Neural progenitor cell (in vitro differentiated cells): ENCODE results near the gene JRKL. TPM values are rescaled to one million over a fixed set of nuclear protein-coding genes. Genes with fewer than 3 reads are reported as not detected.
A peak's percentile ranks its signal among the peaks of the same experiment; 100 is the strongest.

Source experiments
- DNase-seq: peaks from one replicate; pipeline ENCODE4 v3.0.0-alpha.2; 2016; ENCODE audit warnings: low spot score
- H2AFZ ChIP-seq: fragments of 200-600 bp; sonication (generic); replicated peaks from 2 replicates; pipeline ENCODE4 v1.6.1; 2016; ENCODE audit warnings: antibody characterized with exemption
- H3F3A ChIP-seq: fragments of 200-600 bp; sonication (generic); 2 replicates; pipeline ENCODE4 v1.6.1; 2016; ENCODE audit warnings: antibody characterized with exemption, low read depth
- H3K27ac ChIP-seq: fragments of 200-600 bp; sonication (generic); 2 replicates; pipeline ENCODE4 v1.5.1; 2016; ENCODE audit warnings: mild to moderate bottlenecking
- H3K27me3 ChIP-seq: fragments of 200-600 bp; sonication (generic); 2 replicates; pipeline ENCODE4 v1.6.1; 2016; ENCODE audit warnings: mild to moderate bottlenecking, moderate library complexity
- H3K36me3 ChIP-seq: fragments of 200-600 bp; sonication (generic); 2 replicates; pipeline ENCODE4 v1.5.1; 2016
- H3K4me1 ChIP-seq: fragments of 200-600 bp; sonication (generic); 2 replicates; pipeline ENCODE4 v1.6.1; 2016; ENCODE audit warnings: mixed run types
- H3K4me2 ChIP-seq: fragments of 200-600 bp; sonication (generic); 2 replicates; pipeline ENCODE4 v1.6.1; 2016
- H3K4me3 ChIP-seq: fragments of 200-600 bp; sonication (generic); 2 replicates; pipeline ENCODE4 v1.5.1; 2016
- H3K79me2 ChIP-seq: fragments of 200-600 bp; sonication (generic); 2 replicates; pipeline ENCODE4 v1.6.1; 2016; ENCODE audit warnings: low read depth
- H3K9ac ChIP-seq: fragments of 200-600 bp; sonication (generic); 2 replicates; pipeline ENCODE4 v1.6.1; 2016
- H3K9me3 ChIP-seq: fragments of 200-600 bp; sonication (generic); 2 replicates; pipeline ENCODE4 v1.5.1; 2016; ENCODE audit warnings: low read depth
- H4K20me1 ChIP-seq: fragments of 200-600 bp; sonication (generic); 2 replicates; pipeline ENCODE4 v1.6.1; 2016; ENCODE audit warnings: low read depth
- H3K27ac Mint-ChIP-seq: 3 replicates; pipeline ENCODE4 v1.8.0; 2021; ENCODE audit warnings: mixed read lengths
- H3K27me3 Mint-ChIP-seq: 2 replicates; pipeline ENCODE4 v1.8.0; 2022; ENCODE audit warnings: low read depth, mild to moderate bottlenecking, inconsistent platforms, moderate library complexity, mixed read lengths; ENCODE audit not compliant: insufficient read depth
- H3K36me3 Mint-ChIP-seq: 3 replicates; pipeline ENCODE4 v1.8.0; 2021; ENCODE audit warnings: mixed read lengths
- H3K4me1 Mint-ChIP-seq: 3 replicates; pipeline ENCODE4 v1.8.0; 2021; ENCODE audit warnings: mixed read lengths
- H3K4me3 Mint-ChIP-seq: 3 replicates; pipeline ENCODE4 v1.8.0; 2021; ENCODE audit warnings: mild to moderate bottlenecking, moderate library complexity, mixed read lengths
- H3K9me3 Mint-ChIP-seq: 3 replicates; pipeline ENCODE4 v1.8.0; 2020; ENCODE audit warnings: mixed read lengths
- EZH2 ChIP-seq: fragments of 200-600 bp; sonication (generic); IDR thresholded peaks from 2 replicates; pipeline ENCODE4 v1.6.1; 2017; ENCODE audit warnings: antibody characterized with exemption, mild to moderate bottlenecking, moderate library complexity
- EZH2phosphoT487 ChIP-seq: fragments of 200-600 bp; sonication (generic); IDR thresholded peaks from 2 replicates; pipeline ENCODE4 v1.6.1; 2017; ENCODE audit warnings: antibody characterized with exemption
- total RNA-seq: library from RNA; depleted of rRNA; stranded (reverse); fragments of >200 nt; gene quantifications from 2 replicates; pipeline ENCODE4 v1.2.3, GENCODE V29; 2015; ENCODE audit warnings: low replicate concordance
- TF ChIP-seq, protein P1 (sequence below): fragments of 200-600 bp; sonication (generic); IDR thresholded peaks from 2 replicates; pipeline ENCODE4 v1.5.1; 2017; ENCODE audit warnings: antibody characterized with exemption, mild to moderate bottlenecking

Gene JRKL
- total RNA-seq, 1 donor from 2014 or later = 13.4 TPM

DNA sequence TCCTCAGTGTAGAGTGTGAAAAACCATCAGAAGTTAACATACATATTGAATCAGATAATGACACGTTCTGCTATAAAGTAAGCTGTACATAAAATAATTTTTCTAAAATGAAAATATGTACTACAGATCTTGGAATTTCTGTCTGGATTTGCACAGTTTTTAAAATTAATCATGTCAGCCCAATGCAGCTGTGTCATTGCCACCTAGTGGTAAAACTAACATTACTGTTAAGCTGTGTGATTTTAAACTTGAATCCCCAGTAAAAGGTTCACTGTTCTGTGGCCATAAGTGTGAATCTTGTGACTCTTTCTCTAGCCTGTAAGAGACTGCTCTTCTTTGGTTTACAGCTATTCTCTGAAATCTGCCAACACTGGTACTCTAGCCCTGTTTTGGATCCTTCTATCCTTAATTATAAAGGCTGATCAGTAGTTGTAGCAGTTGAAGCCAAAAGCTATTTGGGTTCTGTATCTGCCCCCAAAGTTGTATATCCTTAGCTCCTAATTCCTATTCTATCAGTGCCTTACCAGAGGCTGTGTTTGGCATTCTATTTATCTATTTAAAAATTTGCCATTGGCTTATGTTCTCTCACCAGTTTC is 4.0 kb downstream of the JRKL start:
- Histone ChIP-seq H3K9me3 (no peaks in the 10 kb centered on the region), H3K9ac (no peak overlapping the region), H4K20me1 (no peaks in the 10 kb centered on the region), H3K36me3 (no peaks in the 10 kb centered on the region), H3K27ac (no peak overlapping the region), H3K4me3 (no peak overlapping the region), H3K79me2 (peaks cover 5% of the 10 kb centered on the region), H3K27me3 (no peaks in the 10 kb centered on the region), H3K4me2 (no peak overlapping the region), H2AFZ (no peak overlapping the region), H3K4me1 (no peaks in the 10 kb centered on the region), H3F3A (peaks cover 27% of the 10 kb centered on the region)
- Mint-ChIP-seq H3K4me3 (no peak overlapping the region), H3K4me1 (peaks cover 8% of the 10 kb centered on the region), H3K36me3 (peaks cover 22% of the 10 kb centered on the region), H3K27me3 (no peaks in the 10 kb centered on the region), H3K27ac (no peak overlapping the region), H3K9me3 (peaks cover 16% of the 10 kb centered on the region)
- DNase-seq = peak; percentile 25
- TF ChIP-seq, protein P1, sequence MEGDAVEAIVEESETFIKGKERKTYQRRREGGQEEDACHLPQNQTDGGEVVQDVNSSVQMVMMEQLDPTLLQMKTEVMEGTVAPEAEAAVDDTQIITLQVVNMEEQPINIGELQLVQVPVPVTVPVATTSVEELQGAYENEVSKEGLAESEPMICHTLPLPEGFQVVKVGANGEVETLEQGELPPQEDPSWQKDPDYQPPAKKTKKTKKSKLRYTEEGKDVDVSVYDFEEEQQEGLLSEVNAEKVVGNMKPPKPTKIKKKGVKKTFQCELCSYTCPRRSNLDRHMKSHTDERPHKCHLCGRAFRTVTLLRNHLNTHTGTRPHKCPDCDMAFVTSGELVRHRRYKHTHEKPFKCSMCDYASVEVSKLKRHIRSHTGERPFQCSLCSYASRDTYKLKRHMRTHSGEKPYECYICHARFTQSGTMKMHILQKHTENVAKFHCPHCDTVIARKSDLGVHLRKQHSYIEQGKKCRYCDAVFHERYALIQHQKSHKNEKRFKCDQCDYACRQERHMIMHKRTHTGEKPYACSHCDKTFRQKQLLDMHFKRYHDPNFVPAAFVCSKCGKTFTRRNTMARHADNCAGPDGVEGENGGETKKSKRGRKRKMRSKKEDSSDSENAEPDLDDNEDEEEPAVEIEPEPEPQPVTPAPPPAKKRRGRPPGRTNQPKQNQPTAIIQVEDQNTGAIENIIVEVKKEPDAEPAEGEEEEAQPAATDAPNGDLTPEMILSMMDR = peak; percentile 65
- no peak for TF ChIP-seq EZH2

DNA sequence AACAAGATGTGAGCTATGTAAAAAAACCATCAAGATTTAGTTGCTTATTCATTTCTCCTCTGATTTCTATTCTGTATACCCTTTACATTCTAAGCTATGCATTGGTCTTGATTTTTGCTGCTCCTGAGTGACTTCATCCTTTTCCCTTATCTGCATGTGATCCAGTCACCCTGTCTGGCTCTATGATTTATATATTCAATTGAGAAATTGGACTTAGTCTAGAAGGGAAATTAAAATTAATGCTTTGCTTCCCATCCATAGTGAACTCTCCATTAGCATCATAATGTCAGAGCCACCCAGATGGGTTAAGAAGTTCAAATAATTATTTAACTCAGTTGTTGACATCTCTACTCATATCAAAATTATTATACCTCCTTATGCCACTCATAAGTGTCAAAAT is 5.0 kb downstream of the JRKL start:
- H4K20me1 ChIP-seq = no peaks in the 10 kb centered on the region
- no peaks in the 10 kb centered on the region for H3K27me3 ChIP-seq
- no peaks in the 10 kb centered on the region for H3K9me3 ChIP-seq
- DNase-seq = no peak
- H3K4me3 Mint-ChIP-seq = no peak overlapping the region
- H3K27me3 Mint-ChIP-seq = no peaks in the 10 kb centered on the region
- no peaks in the 10 kb centered on the region for H3K4me1 ChIP-seq
- no peak overlapping the region for H3K27ac Mint-ChIP-seq
- peaks cover 22% of the 10 kb centered on the region for H3K36me3 Mint-ChIP-seq
- H3K27ac ChIP-seq = no peak overlapping the region
- no peak for TF ChIP-seq EZH2
- TF ChIP-seq, protein P1 = no peak
- TF ChIP-seq EZH2phosphoT487 = no peak
- H3K36me3 ChIP-seq = no peaks in the 10 kb centered on the region
- no peak overlapping the region for H3K4me2 ChIP-seq
- H3K79me2 ChIP-seq = peaks cover 3% of the 10 kb centered on the region
- H3K9ac ChIP-seq = no peak overlapping the region
- H3K9me3 Mint-ChIP-seq = peaks cover 16% of the 10 kb centered on the region
- H3F3A ChIP-seq = peaks cover 19% of the 10 kb centered on the region
- no peak overlapping the region for H2AFZ ChIP-seq
- H3K4me1 Mint-ChIP-seq = peaks cover 7% of the 10 kb centered on the region
- no peak overlapping the region for H3K4me3 ChIP-seq

DNA sequence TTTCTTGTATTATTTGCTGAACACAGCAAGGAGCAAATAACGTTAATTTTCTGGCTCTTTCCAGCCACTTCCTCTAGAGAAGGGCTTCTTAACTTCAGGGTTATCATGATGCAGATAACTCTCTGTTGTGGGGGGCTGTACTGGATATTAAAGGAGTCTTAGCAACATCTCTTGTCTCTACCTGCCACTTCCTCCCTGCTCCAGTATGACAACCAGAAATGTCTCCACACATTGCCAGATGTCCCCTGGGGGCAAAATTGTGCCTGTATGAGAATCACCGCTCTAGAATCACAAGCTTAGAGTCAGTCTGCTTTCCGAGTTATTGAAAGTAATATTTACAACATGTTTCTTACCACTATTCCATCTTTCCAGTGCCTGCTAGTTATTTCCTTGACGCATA is 6.8 kb downstream of the JRKL start:
- no peaks in the 10 kb centered on the region for H3K9me3 Mint-ChIP-seq
- H3K4me3 ChIP-seq = no peak overlapping the region

More for the DNA sequence above, 6.8 kb downstream of the JRKL start:
- Histone ChIP-seq H3K9ac (no peak overlapping the region), H3K27ac (no peak overlapping the region), H3F3A (peaks cover 10% of the 10 kb centered on the region), H2AFZ (no peak overlapping the region), H3K9me3 (no peaks in the 10 kb centered on the region), H3K4me1 (no peaks in the 10 kb centered on the region), H3K36me3 (no peaks in the 10 kb centered on the region), H3K27me3 (no peaks in the 10 kb centered on the region), H4K20me1 (no peaks in the 10 kb centered on the region), H3K79me2 (no peaks in the 10 kb centered on the region), H3K4me2 (no peak overlapping the region)
- no peaks in the 10 kb centered on the region for H3K4me1 Mint-ChIP-seq
- no peak overlapping the region for H3K27ac Mint-ChIP-seq
- H3K27me3 Mint-ChIP-seq = no peaks in the 10 kb centered on the region
- DNase-seq = no peak
- H3K36me3 Mint-ChIP-seq = peaks cover 8% of the 10 kb centered on the region
- TF ChIP-seq, protein P1 = no peak
- TF ChIP-seq EZH2 (no peak), EZH2phosphoT487 (no peak)
- H3K4me3 Mint-ChIP-seq = no peak overlapping the region
